H9 (cell line): ENCODE results near the gene AAMP. TPM values are rescaled to one million over a fixed set of nuclear protein-coding genes. Genes with fewer than 3 reads are reported as not detected.

Experiments used
- DNase-seq: peaks from one replicate; pipeline ENCODE4 v3.0.0-alpha.2; 2017
- H2AFZ ChIP-seq: one replicate; pipeline ENCODE4 v1.6.1; 2013; ENCODE audit warnings: mild to moderate bottlenecking, low read length, control low read depth, moderate library complexity
- H2AK5ac ChIP-seq: 2 replicates; pipeline ENCODE4 v1.6.1; 2013; ENCODE audit warnings: low read length, control low read depth, mixed read lengths; ENCODE audit not compliant: insufficient read length
- H2BK120ac ChIP-seq: one replicate; pipeline ENCODE4 v1.6.1; 2013; ENCODE audit warnings: low read depth, mild to moderate bottlenecking, low read length, control low read depth, inconsistent platforms; ENCODE audit not compliant: poor library complexity, severe bottlenecking
- H2BK12ac ChIP-seq: 2 replicates; pipeline ENCODE4 v1.6.1; 2013; ENCODE audit warnings: low read length, control low read depth, mixed read lengths, low read depth; ENCODE audit not compliant: insufficient read length
- H2BK15ac ChIP-seq: 2 replicates; pipeline ENCODE4 v1.6.1; 2013; ENCODE audit warnings: low read depth, low read length, control low read depth
- H2BK20ac ChIP-seq: one replicate; pipeline ENCODE4 v1.6.1; 2013; ENCODE audit warnings: low read depth, mild to moderate bottlenecking, low read length, control low read depth, inconsistent platforms; ENCODE audit not compliant: poor library complexity, severe bottlenecking
- H2BK5ac ChIP-seq: 2 replicates; pipeline ENCODE4 v1.6.1; 2013; ENCODE audit warnings: low read length, control low read depth, mixed read lengths; ENCODE audit not compliant: insufficient read length
- H3K14ac ChIP-seq: 2 replicates; pipeline ENCODE4 v1.6.1; 2013; ENCODE audit warnings: low read length, control low read depth; ENCODE audit not compliant: insufficient read depth
- H3K18ac ChIP-seq: 2 replicates; pipeline ENCODE4 v1.6.1; 2013; ENCODE audit warnings: low read depth, mild to moderate bottlenecking, mixed read lengths, low read length, control low read depth; ENCODE audit not compliant: insufficient read length
- H3K23ac ChIP-seq: 2 replicates; pipeline ENCODE4 v1.6.1; 2013; ENCODE audit warnings: low read length, control low read depth, mixed read lengths, low read depth; ENCODE audit not compliant: insufficient read length
- H3K23me2 ChIP-seq: 2 replicates; pipeline ENCODE4 v1.6.1; 2013; ENCODE audit warnings: low read depth, mild to moderate bottlenecking, mixed read lengths, low read length, control low read depth; ENCODE audit not compliant: insufficient read length, poor library complexity, severe bottlenecking
- H3K27ac ChIP-seq: 2 replicates; pipeline ENCODE4 v1.5.1; 2013; ENCODE audit warnings: low read length, control low read depth, mixed read lengths, low read depth; ENCODE audit not compliant: insufficient read length
- H3K27me3 ChIP-seq: 2 replicates; pipeline ENCODE4 v1.6.1; 2013; ENCODE audit warnings: low read length, control low read depth, inconsistent platforms; ENCODE audit not compliant: insufficient read depth
- H3K4ac ChIP-seq: 2 replicates; pipeline ENCODE4 v1.6.1; 2013; ENCODE audit warnings: low read depth, mild to moderate bottlenecking, control low read depth, inconsistent platforms, low read length, moderate library complexity
- H3K4me1 ChIP-seq: 2 replicates; pipeline ENCODE4 v1.6.1; 2013; ENCODE audit warnings: low read length, control low read depth, inconsistent platforms; ENCODE audit not compliant: insufficient read depth
- H3K4me2 ChIP-seq: 2 replicates; pipeline ENCODE4 v1.6.1; 2013; ENCODE audit warnings: low read length, control low read depth, mixed read lengths; ENCODE audit not compliant: insufficient read length, insufficient read depth
- H3K56ac ChIP-seq: 2 replicates; pipeline ENCODE4 v1.6.1; 2013; ENCODE audit warnings: low read depth, mild to moderate bottlenecking, mixed read lengths, low read length, control low read depth; ENCODE audit not compliant: insufficient read length
- H3K79me1 ChIP-seq: 2 replicates; pipeline ENCODE4 v1.6.1; 2013; ENCODE audit warnings: low read depth, mild to moderate bottlenecking, moderate library complexity, low read length, control low read depth, inconsistent platforms; ENCODE audit not compliant: insufficient read depth, poor library complexity, severe bottlenecking
- H3K79me2 ChIP-seq: 2 replicates; pipeline ENCODE4 v1.6.1; 2013; ENCODE audit warnings: low read length, control low read depth, inconsistent platforms; ENCODE audit not compliant: insufficient read depth
- H3K9ac ChIP-seq: 2 replicates; pipeline ENCODE4 v1.6.1; 2013; ENCODE audit warnings: low read length, control low read depth, mixed read lengths; ENCODE audit not compliant: insufficient read length; ENCODE audit errors: extremely low read depth
- H3K9me3 ChIP-seq: one replicate; pipeline ENCODE4 v1.6.1; 2013; ENCODE audit warnings: low read depth, low read length, inconsistent platforms; ENCODE audit not compliant: control insufficient read depth
- H3T11ph ChIP-seq: one replicate; pipeline ENCODE4 v1.6.1; 2013; ENCODE audit warnings: mild to moderate bottlenecking, low read length, control low read depth, inconsistent platforms
- H4K20me1 ChIP-seq: one replicate; pipeline ENCODE4 v1.6.1; 2013; ENCODE audit not compliant: control insufficient read depth, insufficient read length, insufficient read depth
- H4K5ac ChIP-seq: 2 replicates; pipeline ENCODE4 v1.6.1; 2013; ENCODE audit warnings: low read depth, mild to moderate bottlenecking, mixed read lengths, low read length, control low read depth; ENCODE audit not compliant: insufficient read length
- H4K8ac ChIP-seq: replicated peaks from 2 replicates; pipeline ENCODE4 v1.6.1; 2013; ENCODE audit warnings: low read length, control low read depth, mixed read lengths, low read depth; ENCODE audit not compliant: insufficient read length
- H4K91ac ChIP-seq: 2 replicates; pipeline ENCODE4 v1.6.1; 2013; ENCODE audit warnings: low read depth, mild to moderate bottlenecking, moderate library complexity, mixed read lengths, low read length, control low read depth; ENCODE audit not compliant: insufficient read length
- H3K27ac Mint-ChIP-seq, 3 experiments: 2 replicates in 2 of 3; 3 replicates in 1 of 3; pipeline ENCODE4 v1.8.0; 2020 to 2021; ENCODE audit warnings: mixed read lengths in 3 of 3, mild to moderate bottlenecking in 1 of 3, moderate library complexity in 1 of 3
- H3K27me3 Mint-ChIP-seq: 2 replicates; pipeline ENCODE4 v1.8.0; 2021; ENCODE audit warnings: low read depth, mild to moderate bottlenecking, moderate library complexity, mixed read lengths
- H3K36me3 Mint-ChIP-seq, 3 experiments: 2 replicates in 2 of 3; 3 replicates in 1 of 3; pipeline ENCODE4 v1.8.0; 2020 to 2021; ENCODE audit warnings: low read depth in 3 of 3, mixed read lengths in 3 of 3; ENCODE audit not compliant: insufficient read depth in 1 of 3
- H3K4me1 Mint-ChIP-seq, 2 experiments: 2 replicates each; pipeline ENCODE4 v1.8.0; 2020; ENCODE audit warnings: mixed read lengths in 2 of 2
- H3K4me3 Mint-ChIP-seq, 2 experiments: 2 replicates in 1 of 2; 3 replicates in 1 of 2; pipeline ENCODE4 v1.8.0; 2020 to 2021; ENCODE audit warnings: mild to moderate bottlenecking in 2 of 2, mixed read lengths in 2 of 2, moderate library complexity in 1 of 2
- H3K9me3 Mint-ChIP-seq, 2 experiments: 2 replicates in 1 of 2; 3 replicates in 1 of 2; pipeline ENCODE4 v1.8.0; 2020; ENCODE audit warnings: mild to moderate bottlenecking in 2 of 2, mixed read lengths in 2 of 2, moderate library complexity in 1 of 2
- WGBS: extraction: QIAGEN DNeasy Blood & Tissue Kit; methylation state at CpG from one replicate; pipeline ENCODE4 v1.1.7; 2013; ENCODE audit warnings: missing lambda C conversion rate, low lambda C conversion rate, mixed read lengths; ENCODE audit not compliant: insufficient read length; ENCODE audit errors: extremely low coverage; 5-methylcytosine and 5-hydroxymethylcytosine counted together
- total RNA-seq: library from RNA; stranded (reverse); gene quantifications from 2 replicates; pipeline ENCODE4 v1.2.1, GENCODE V29; 2021
- TF ChIP-seq, protein P1 (sequence below): fragments of 200-600 bp; sonication (generic); conservative IDR thresholded peaks from 3 replicates; pipeline ENCODE4 v1.8.0; 2021; ENCODE audit warnings: antibody characterized with exemption, mild to moderate bottlenecking

AAMP gene
- total RNA-seq, 1 experiment from 2014 or later: 103 TPM

DNA sequence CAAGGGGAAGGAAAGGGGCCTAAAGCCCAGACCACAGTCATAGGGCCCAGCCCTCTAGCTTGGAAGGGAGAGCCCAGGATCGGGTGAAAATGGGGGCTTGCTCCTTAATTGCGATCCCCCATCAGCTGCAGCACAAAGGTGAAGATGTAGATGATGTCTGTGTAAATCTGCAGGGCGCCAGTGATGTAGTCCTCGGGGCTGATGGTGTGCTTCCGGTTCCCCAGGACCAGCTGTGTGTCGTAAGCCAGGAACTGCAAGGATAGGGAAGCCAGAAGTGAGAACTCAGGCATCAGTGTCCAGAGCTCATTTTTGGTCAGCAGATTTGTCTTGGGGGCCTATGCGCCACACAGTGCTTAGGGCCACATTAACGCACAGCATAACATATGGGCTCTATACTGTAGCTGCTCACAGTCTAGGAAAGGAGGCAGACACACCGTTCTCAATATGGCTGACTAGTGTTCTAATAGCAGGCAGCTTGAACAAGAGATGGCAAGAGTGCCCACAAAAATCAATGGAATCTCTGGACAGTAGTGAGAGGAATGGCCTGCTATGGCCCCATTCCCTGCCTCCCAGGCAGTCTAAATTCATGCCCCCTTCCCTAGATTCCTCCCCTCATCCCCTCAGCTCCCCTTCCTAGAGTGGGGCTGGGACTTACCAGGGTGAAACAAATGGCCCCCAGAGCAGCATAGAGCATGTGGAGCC, 5.6 kb upstream of the AAMP start:
- Histone ChIP-seq H3K4me1 (no peaks in the 10 kb centered on the region), H4K8ac (no peak overlapping the region), H3K56ac (no peak overlapping the region), H3K4me2 (no peak overlapping the region), H3K27ac (no peak overlapping the region), H2BK20ac (no peak overlapping the region), H3T11ph (no peak overlapping the region), H2AFZ (no peak overlapping the region), H3K27me3 (no peaks in the 10 kb centered on the region), H2BK120ac (no peak overlapping the region), H3K9ac (no peak overlapping the region), H3K23ac (no peak overlapping the region), H4K20me1 (no peaks in the 10 kb centered on the region), H4K91ac (no peak overlapping the region), H3K4ac (no peak overlapping the region), H3K79me2 (no peaks in the 10 kb centered on the region), H3K18ac (no peak overlapping the region), H2BK15ac (no peak overlapping the region), H3K79me1 (no peaks in the 10 kb centered on the region), H3K9me3 (no peaks in the 10 kb centered on the region), H2BK5ac (no peak overlapping the region), H3K23me2 (peaks cover 4% of the 10 kb centered on the region), H2BK12ac (no peak overlapping the region), H3K14ac (no peak overlapping the region), H2AK5ac (no peak overlapping the region), H4K5ac (no peak overlapping the region)
- TF ChIP-seq, protein P1, sequence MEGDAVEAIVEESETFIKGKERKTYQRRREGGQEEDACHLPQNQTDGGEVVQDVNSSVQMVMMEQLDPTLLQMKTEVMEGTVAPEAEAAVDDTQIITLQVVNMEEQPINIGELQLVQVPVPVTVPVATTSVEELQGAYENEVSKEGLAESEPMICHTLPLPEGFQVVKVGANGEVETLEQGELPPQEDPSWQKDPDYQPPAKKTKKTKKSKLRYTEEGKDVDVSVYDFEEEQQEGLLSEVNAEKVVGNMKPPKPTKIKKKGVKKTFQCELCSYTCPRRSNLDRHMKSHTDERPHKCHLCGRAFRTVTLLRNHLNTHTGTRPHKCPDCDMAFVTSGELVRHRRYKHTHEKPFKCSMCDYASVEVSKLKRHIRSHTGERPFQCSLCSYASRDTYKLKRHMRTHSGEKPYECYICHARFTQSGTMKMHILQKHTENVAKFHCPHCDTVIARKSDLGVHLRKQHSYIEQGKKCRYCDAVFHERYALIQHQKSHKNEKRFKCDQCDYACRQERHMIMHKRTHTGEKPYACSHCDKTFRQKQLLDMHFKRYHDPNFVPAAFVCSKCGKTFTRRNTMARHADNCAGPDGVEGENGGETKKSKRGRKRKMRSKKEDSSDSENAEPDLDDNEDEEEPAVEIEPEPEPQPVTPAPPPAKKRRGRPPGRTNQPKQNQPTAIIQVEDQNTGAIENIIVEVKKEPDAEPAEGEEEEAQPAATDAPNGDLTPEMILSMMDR: no peak
- Mint-ChIP-seq H3K9me3 (no peaks in the 10 kb centered on the region; a peak in 1 of 5 replicates), H3K36me3 (peaks cover 4 to 47% (median 40%) of the 10 kb centered on the region in 3 experiments), H3K27me3 (no peaks in the 10 kb centered on the region), H3K27ac (no peak overlapping the region), H3K4me3 (no peak overlapping the region), H3K4me1 (peaks cover 14 to 16% of the 10 kb centered on the region in 2 experiments)
- no CpG with 5 or more reads among the region's 9 CpGs for WGBS
- DNase-seq: no peak
